ENCODE data around the gene HPF1.
"Not testable (repeated sequence)": the region's sequence is repeated elsewhere in the genome, so short reads cannot be mapped to it uniquely, and the experiment has no call there.

Gene HPF1

GRCh38 chr4:169757575-169758184 is at the start of gene HPF1:
Gene HPF1 (minus strand): TSS chr4:169757944. CDS start chr4:169757877, 67 bp downstream.
- DNase-seq: peak; percentile 96

GRCh38 chr4:169806770-169807169 is 49.0 kb upstream of the HPF1 start:
- not testable (repeated sequence) for DNase-seq

- no peak for DNase-seq
Measured at GRCh38 chr4:169803413-169803812, 45.7 kb upstream of the HPF1 start.

GRCh38 chr4:169802873-169803272 is 45.1 kb upstream of the HPF1 start:
- DNase-seq: no peak

GRCh38 chr4:169800541-169800940 is 42.8 kb upstream of the HPF1 start:
- no peak for DNase-seq

GRCh38 chr4:169799260-169799659 is 41.5 kb upstream of the HPF1 start:
- DNase-seq: no peak

GRCh38 chr4:169795585-169795984 is 37.8 kb upstream of the HPF1 start:
- no peak for DNase-seq

GRCh38 chr4:169791527-169792156 is 33.9 kb upstream of the HPF1 start:
- DNase-seq: peak; percentile 20

GRCh38 chr4:169791062-169791461 is 33.3 kb upstream of the HPF1 start:
- DNase-seq: no peak

- DNase-seq: peak; percentile 60
Measured at GRCh38 chr4:169774466-169775445, 17.0 kb upstream of the HPF1 start.

- no peak for DNase-seq
Measured at GRCh38 chr4:169773889-169774288, 16.1 kb upstream of the HPF1 start.

- not testable (repeated sequence) for DNase-seq
Measured at GRCh38 chr4:169771556-169772080, 13.9 kb upstream of the HPF1 start.

- no peak for DNase-seq
Measured at GRCh38 chr4:169770416-169770815, 12.7 kb upstream of the HPF1 start.

GRCh38 chr4:169768385-169768784 is 10.6 kb upstream of the HPF1 start:
- no peak for DNase-seq

- DNase-seq: no peak
Measured at GRCh38 chr4:169766741-169767140, 9.0 kb upstream of the HPF1 start.

GRCh38 chr4:169765835-169766234 is 8.1 kb upstream of the HPF1 start:
- no peak for DNase-seq

- DNase-seq: no peak
Measured at GRCh38 chr4:169761846-169762245, 4.1 kb upstream of the HPF1 start.

GRCh38 chr4:169758401-169758962 is 738 bp upstream of the HPF1 start:
- no peak for DNase-seq

- DNase-seq: no peak
Measured at GRCh38 chr4:169756971-169757574, 671 bp downstream of the HPF1 start.

GRCh38 chr4:169745291-169745690 is 12.5 kb downstream of the HPF1 start:
- DNase-seq: no peak

- no peak for DNase-seq
Measured at GRCh38 chr4:169744601-169745000, 13.1 kb downstream of the HPF1 start.

GRCh38 chr4:169741569-169741968 is 16.2 kb downstream of the HPF1 start:
- no peak for DNase-seq

- not testable (repeated sequence) for DNase-seq
Measured at GRCh38 chr4:169738604-169739003, 19.1 kb downstream of the HPF1 start.

Data from activated CD8-positive, alpha-beta memory T cell treated with anti-CD3 and anti-CD28 coated beads, Interleukin-2, amount 50 U/mL, for 4 hours (primary cell).